LNCaP clone FGC (cell line): ENCODE measurements around the gene NRXN3.

Experiments
- DNase-seq: peaks from one replicate; pipeline ENCODE4 v3.0.0-alpha.2; 2011; ENCODE audit warnings: low read depth
- H3K4me3 ChIP-seq: 2 replicates; pipeline ENCODE4 v1.5.1; 2011; ENCODE audit warnings: mild to moderate bottlenecking, low read depth, low read length, control low read depth
- TF ChIP-seq, protein P1 (sequence below): IDR thresholded peaks from 2 replicates; pipeline ENCODE4 v1.5.1; 2012; ENCODE audit warnings: mild to moderate bottlenecking; ENCODE audit not compliant: control insufficient read depth, insufficient read depth; ENCODE audit errors: extremely low read depth

The NRXN3 gene

DNA sequence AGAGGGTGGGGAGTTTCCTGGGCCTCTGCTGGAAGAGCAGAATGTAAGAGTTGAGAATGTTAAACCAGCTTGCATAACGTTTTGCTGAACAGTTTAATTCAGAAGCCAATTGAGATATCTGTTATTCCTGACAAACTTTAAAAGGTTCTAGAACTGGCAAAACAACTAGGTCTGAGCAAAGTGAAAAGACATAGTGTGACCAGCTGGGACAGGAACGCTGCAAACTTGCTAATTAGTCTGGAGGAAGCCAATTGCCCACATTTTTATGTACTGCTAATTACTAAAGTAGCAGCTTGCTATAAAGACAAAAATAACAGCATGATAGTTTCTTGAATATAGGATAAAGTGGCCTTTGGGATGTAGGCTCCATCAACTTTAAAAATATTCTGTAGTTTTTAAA lies 704.9 kb downstream of the NRXN3 start:
- TF ChIP-seq, protein P1, sequence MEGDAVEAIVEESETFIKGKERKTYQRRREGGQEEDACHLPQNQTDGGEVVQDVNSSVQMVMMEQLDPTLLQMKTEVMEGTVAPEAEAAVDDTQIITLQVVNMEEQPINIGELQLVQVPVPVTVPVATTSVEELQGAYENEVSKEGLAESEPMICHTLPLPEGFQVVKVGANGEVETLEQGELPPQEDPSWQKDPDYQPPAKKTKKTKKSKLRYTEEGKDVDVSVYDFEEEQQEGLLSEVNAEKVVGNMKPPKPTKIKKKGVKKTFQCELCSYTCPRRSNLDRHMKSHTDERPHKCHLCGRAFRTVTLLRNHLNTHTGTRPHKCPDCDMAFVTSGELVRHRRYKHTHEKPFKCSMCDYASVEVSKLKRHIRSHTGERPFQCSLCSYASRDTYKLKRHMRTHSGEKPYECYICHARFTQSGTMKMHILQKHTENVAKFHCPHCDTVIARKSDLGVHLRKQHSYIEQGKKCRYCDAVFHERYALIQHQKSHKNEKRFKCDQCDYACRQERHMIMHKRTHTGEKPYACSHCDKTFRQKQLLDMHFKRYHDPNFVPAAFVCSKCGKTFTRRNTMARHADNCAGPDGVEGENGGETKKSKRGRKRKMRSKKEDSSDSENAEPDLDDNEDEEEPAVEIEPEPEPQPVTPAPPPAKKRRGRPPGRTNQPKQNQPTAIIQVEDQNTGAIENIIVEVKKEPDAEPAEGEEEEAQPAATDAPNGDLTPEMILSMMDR: no peak
- no peak for DNase-seq
- H3K4me3 ChIP-seq: no peak overlapping the region

DNA sequence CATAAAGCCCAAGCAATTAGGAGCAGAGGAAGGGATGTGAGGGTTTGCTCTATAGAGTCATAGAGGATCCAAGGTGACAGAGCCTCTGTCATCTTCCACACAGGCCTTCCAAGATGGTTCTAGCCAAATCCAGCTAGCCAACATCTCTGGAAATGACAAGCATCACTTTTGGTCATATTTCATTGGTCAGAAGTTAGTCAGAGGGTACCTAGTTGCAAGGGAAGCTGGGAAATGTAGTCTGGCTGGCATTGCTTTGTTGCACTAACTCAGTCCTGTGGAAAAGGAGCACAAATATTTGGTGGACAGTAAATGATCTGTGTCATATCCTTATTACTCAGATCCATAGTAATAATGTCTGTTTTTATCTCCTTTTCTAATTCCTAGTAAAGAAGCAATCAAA lies 715.7 kb downstream of the NRXN3 start:
- no peak overlapping the region for H3K4me3 ChIP-seq
- TF ChIP-seq, protein P1: no peak
- no peak for DNase-seq

DNA sequence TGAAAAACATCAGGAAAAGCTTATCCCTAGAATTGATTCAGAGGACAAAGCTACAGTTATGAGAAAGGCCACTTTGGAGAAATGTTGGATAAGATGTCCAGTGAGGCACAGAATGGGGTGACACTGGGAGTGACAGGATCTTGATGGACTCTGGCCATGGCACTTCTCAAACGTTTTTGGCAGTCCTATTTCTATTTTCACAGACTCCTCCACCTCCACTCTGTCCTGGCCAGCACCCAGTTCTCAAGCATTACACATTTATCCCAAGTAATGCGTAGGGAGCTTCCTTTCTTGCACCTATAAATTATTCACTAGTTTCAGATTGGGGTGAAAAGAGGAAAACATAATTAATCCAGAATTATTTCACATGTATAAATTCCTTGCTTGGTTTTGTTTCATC lies 727.3 kb downstream of the NRXN3 start:
- no peak for DNase-seq
- TF ChIP-seq, protein P1: no peak
- no peak overlapping the region for H3K4me3 ChIP-seq

DNA sequence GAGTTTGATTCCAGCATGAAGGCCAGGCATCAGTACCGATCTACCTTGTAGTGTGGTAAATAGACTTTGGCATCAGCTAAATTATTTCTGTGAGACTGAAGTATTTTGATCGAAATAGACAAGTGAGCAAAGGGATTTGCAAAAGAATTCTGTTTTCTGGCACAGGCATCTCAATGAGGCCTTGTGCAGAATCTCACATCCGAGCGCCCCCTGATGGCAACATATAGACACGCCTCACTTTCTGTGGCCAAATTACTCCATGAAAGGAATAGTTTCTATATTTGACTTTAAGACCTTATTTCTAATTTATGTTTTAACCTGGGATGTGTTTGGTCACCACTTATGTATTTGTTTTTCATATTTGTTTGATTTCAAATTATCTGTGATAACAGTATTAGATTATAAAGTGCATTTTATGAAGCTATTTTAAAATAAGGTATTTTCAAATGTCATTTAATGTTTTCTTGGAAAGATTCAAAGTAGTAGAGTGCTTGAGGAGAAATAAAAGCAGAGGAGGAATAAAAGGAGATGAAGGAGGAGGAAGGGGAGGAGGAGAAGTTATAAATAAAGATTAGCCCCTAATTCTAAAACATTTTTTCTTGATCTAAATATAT lies 731.9 kb downstream of the NRXN3 start:
- DNase-seq: peak; percentile 13
- no peak overlapping the region for H3K4me3 ChIP-seq
- TF ChIP-seq, protein P1: peak; percentile 72

DNA sequence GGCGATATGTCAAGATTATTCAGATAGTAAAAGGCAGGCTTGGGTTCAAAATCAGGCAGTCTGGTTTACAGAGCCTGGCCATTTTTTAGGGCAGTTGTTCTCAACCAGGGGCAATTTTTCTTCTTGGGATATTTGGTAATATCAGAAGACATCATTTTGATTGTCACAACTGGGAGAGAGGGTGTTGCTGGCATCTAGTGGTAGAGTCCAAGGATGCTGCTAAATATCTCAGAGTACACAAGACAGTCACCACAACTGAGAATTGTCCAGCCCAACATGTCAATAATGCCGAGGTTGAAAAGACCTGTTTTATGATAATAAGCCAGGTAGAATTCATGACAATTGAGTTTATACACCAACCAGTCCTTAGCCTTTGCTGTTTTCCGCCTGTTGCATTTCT lies 733.9 kb downstream of the NRXN3 start:
- TF ChIP-seq, protein P1: peak; percentile 49
- DNase-seq: no peak
- H3K4me3 ChIP-seq: no peak overlapping the region

DNA sequence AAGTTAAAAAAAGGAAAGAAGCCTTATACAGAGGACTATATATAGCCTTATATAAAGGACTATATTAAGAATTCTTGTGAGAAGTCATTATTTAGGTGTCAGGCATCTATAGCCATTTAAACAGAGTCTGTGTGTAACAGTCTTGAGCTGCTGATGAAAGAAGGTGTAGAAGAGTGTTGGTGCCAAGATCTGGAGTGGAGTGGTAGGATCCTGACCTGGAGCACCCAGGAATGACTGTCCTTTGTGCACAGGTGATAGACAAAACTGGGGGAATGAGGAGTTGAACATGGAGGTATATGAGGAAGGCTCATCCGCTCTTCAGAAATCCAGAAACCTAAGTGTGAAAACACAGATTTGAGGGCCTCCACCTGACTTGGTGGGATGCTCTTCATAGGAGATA lies 747.3 kb downstream of the NRXN3 start:
- TF ChIP-seq, protein P1: no peak
- no peak for DNase-seq

DNA sequence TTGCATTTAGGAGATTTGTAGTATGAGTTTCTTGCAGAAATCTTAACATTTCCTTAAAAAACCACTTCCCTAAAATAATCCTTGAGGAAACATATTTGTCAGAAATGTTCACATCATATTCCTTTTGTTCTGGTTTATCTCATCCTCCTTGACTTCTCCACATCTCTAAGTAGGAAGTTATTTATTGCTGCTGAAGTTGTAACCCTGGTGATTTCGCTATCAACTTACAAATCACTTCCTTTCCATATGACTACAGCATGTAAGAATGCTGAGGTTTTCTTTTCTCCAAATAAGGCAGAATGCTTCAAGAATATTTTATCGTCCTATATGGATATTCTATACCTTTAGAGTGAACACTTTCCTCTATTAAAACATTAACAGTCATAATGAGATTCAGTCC lies 751.7 kb downstream of the NRXN3 start:
- DNase-seq: no peak
- no peak overlapping the region for H3K4me3 ChIP-seq
- TF ChIP-seq, protein P1: no peak

More for the DNA sequence above, 747.3 kb downstream of the NRXN3 start:
- no peak overlapping the region for H3K4me3 ChIP-seq
